T-helper 1 cell treated with Interleukin-12 subunit alpha and Interleukin-12 subunit beta and Interleukin-4 antibody, amounts not matched to agents 30 μg/mL and 1 μg/mL, for 36 hours (primary cell): ENCODE measurements around the gene PLXND1.

Experiments
- H3K27ac Mint-ChIP-seq: one replicate; pipeline ENCODE4 v1.8.0; 2021; ENCODE audit warnings: mild to moderate bottlenecking, mixed read lengths
- H3K27me3 Mint-ChIP-seq: one replicate; pipeline ENCODE4 v1.8.0; 2021; ENCODE audit warnings: low read depth, mixed read lengths
- H3K36me3 Mint-ChIP-seq: one replicate; pipeline ENCODE4 v1.8.0; 2021; ENCODE audit warnings: low read depth, mixed read lengths
- H3K4me1 Mint-ChIP-seq: one replicate; pipeline ENCODE4 v1.8.0; 2021; ENCODE audit warnings: low read depth, mixed read lengths
- H3K4me3 Mint-ChIP-seq: one replicate; pipeline ENCODE4 v1.8.0; 2021; ENCODE audit warnings: mild to moderate bottlenecking, moderate library complexity, mixed read lengths
- H3K9me3 Mint-ChIP-seq: one replicate; pipeline ENCODE4 v1.8.0; 2021; ENCODE audit warnings: mixed read lengths

Gene PLXND1

GRCh38 chr3:129621626-129622225 is 15.2 kb upstream of the PLXND1 start:
- peaks cover 9% of the 10 kb centered on the region for H3K4me1 Mint-ChIP-seq
- no peaks in the 10 kb centered on the region for H3K9me3 Mint-ChIP-seq
- peaks cover 6% of the 10 kb centered on the region for H3K27me3 Mint-ChIP-seq
- no peaks in the 10 kb centered on the region for H3K36me3 Mint-ChIP-seq
- no peak overlapping the region for H3K27ac Mint-ChIP-seq
- no peak overlapping the region for H3K4me3 Mint-ChIP-seq

- Mint-ChIP-seq H3K4me1 (peaks cover 6% of the 10 kb centered on the region), H3K36me3 (no peaks in the 10 kb centered on the region), H3K27ac (no peak overlapping the region), H3K4me3 (no peak overlapping the region), H3K27me3 (peaks cover 6% of the 10 kb centered on the region), H3K9me3 (no peaks in the 10 kb centered on the region)
These were observed 14.5 kb upstream of the PLXND1 start for GRCh38 chr3:129620828-129621559.

GRCh38 chr3:129619726-129620162 is 13.3 kb upstream of the PLXND1 start:
- no peaks in the 10 kb centered on the region for H3K36me3 Mint-ChIP-seq
- H3K27me3 Mint-ChIP-seq = peaks cover 6% of the 10 kb centered on the region
- H3K27ac Mint-ChIP-seq = no peak overlapping the region
- no peak overlapping the region for H3K4me3 Mint-ChIP-seq
- H3K9me3 Mint-ChIP-seq = no peaks in the 10 kb centered on the region
- H3K4me1 Mint-ChIP-seq = peaks cover 5% of the 10 kb centered on the region

- Mint-ChIP-seq H3K36me3 (no peaks in the 10 kb centered on the region), H3K9me3 (no peaks in the 10 kb centered on the region), H3K4me1 (peaks cover 5% of the 10 kb centered on the region), H3K27me3 (peaks cover 6% of the 10 kb centered on the region), H3K27ac (no peak overlapping the region), H3K4me3 (no peak overlapping the region)
These were observed 12.6 kb upstream of the PLXND1 start for GRCh38 chr3:129618901-129619671.

GRCh38 chr3:129618186-129618820 is 11.8 kb upstream of the PLXND1 start:
- H3K27ac Mint-ChIP-seq = no peak overlapping the region
- H3K9me3 Mint-ChIP-seq = no peaks in the 10 kb centered on the region
- H3K4me1 Mint-ChIP-seq = peaks cover 5% of the 10 kb centered on the region
- H3K36me3 Mint-ChIP-seq = no peaks in the 10 kb centered on the region
- H3K27me3 Mint-ChIP-seq = peaks cover 6% of the 10 kb centered on the region
- H3K4me3 Mint-ChIP-seq = no peak overlapping the region

- no peak overlapping the region for H3K27ac Mint-ChIP-seq
- no peaks in the 10 kb centered on the region for H3K36me3 Mint-ChIP-seq
These were observed 11.1 kb upstream of the PLXND1 start for GRCh38 chr3:129617381-129618185.

GRCh38 chr3:129616713-129617112 is 10.2 kb upstream of the PLXND1 start:
- Mint-ChIP-seq H3K9me3 (no peaks in the 10 kb centered on the region), H3K36me3 (no peaks in the 10 kb centered on the region), H3K27me3 (peaks cover 6% of the 10 kb centered on the region), H3K4me3 (no peak overlapping the region), H3K27ac (no peak overlapping the region), H3K4me1 (peaks cover 5% of the 10 kb centered on the region)

More at GRCh38 chr3:129617381-129618185, 11.1 kb upstream of the PLXND1 start:
- Mint-ChIP-seq H3K27me3 (peaks cover 6% of the 10 kb centered on the region), H3K9me3 (no peaks in the 10 kb centered on the region), H3K4me1 (peaks cover 5% of the 10 kb centered on the region), H3K4me3 (no peak overlapping the region)

GRCh38 chr3:129616291-129616690 is 9.8 kb upstream of the PLXND1 start:
- H3K4me3 Mint-ChIP-seq = no peak overlapping the region
- H3K27ac Mint-ChIP-seq = no peak overlapping the region
- H3K4me1 Mint-ChIP-seq = peaks cover 5% of the 10 kb centered on the region
- H3K27me3 Mint-ChIP-seq = peaks cover 6% of the 10 kb centered on the region
- H3K9me3 Mint-ChIP-seq = no peaks in the 10 kb centered on the region
- H3K36me3 Mint-ChIP-seq = no peaks in the 10 kb centered on the region

GRCh38 chr3:129615751-129616281 is 9.3 kb upstream of the PLXND1 start:
- Mint-ChIP-seq H3K36me3 (no peaks in the 10 kb centered on the region), H3K4me1 (peaks cover 5% of the 10 kb centered on the region), H3K9me3 (no peaks in the 10 kb centered on the region), H3K27ac (no peak overlapping the region), H3K4me3 (no peak overlapping the region), H3K27me3 (peaks cover 6% of the 10 kb centered on the region)

GRCh38 chr3:129614927-129615363 is 8.5 kb upstream of the PLXND1 start:
- Mint-ChIP-seq H3K4me3 (no peak overlapping the region), H3K27ac (no peak overlapping the region), H3K36me3 (no peaks in the 10 kb centered on the region), H3K4me1 (peaks cover 5% of the 10 kb centered on the region), H3K9me3 (no peaks in the 10 kb centered on the region), H3K27me3 (peaks cover 8% of the 10 kb centered on the region)

- Mint-ChIP-seq H3K4me1 (peaks cover 5% of the 10 kb centered on the region), H3K4me3 (no peak overlapping the region), H3K9me3 (no peaks in the 10 kb centered on the region), H3K27me3 (peaks cover 13% of the 10 kb centered on the region), H3K27ac (no peak overlapping the region), H3K36me3 (no peaks in the 10 kb centered on the region)
These were observed 8.0 kb upstream of the PLXND1 start for GRCh38 chr3:129614435-129614834.

- no peak overlapping the region for H3K27ac Mint-ChIP-seq
- no peaks in the 10 kb centered on the region for H3K9me3 Mint-ChIP-seq
- no peak overlapping the region for H3K4me3 Mint-ChIP-seq
- H3K4me1 Mint-ChIP-seq = peaks cover 2% of the 10 kb centered on the region
- H3K36me3 Mint-ChIP-seq = no peaks in the 10 kb centered on the region
- H3K27me3 Mint-ChIP-seq = peaks cover 19% of the 10 kb centered on the region
These were observed 6.9 kb upstream of the PLXND1 start for GRCh38 chr3:129613367-129613740.

GRCh38 chr3:129612534-129613366 is 6.3 kb upstream of the PLXND1 start:
- peaks cover 22% of the 10 kb centered on the region for H3K27me3 Mint-ChIP-seq
- no peak overlapping the region for H3K4me3 Mint-ChIP-seq
- peaks cover 2% of the 10 kb centered on the region for H3K4me1 Mint-ChIP-seq
- no peaks in the 10 kb centered on the region for H3K9me3 Mint-ChIP-seq
- no peaks in the 10 kb centered on the region for H3K36me3 Mint-ChIP-seq
- no peak overlapping the region for H3K27ac Mint-ChIP-seq
